Brain microvascular endothelial cell (primary cell): ENCODE measurements around the gene LIPC.

Experiments
- DNase-seq: peaks from one replicate; pipeline ENCODE4 v3.0.0-alpha.2; 2020
- H3K27ac ChIP-seq: fragments of 250-450 bp; sonication (Bioruptor Pico); 2 replicates; pipeline ENCODE4 v1.5.1; 2020; ENCODE audit warnings: mild to moderate bottlenecking, moderate library complexity
- H3K27me3 ChIP-seq: fragments of 250-450 bp; sonication (Bioruptor Pico); replicated peaks from 2 replicates; pipeline ENCODE4 v1.5.1; 2020; ENCODE audit warnings: mild to moderate bottlenecking
- H3K36me3 ChIP-seq: fragments of 250-450 bp; sonication (Bioruptor Pico); replicated peaks from 2 replicates; pipeline ENCODE4 v1.5.1; 2020; ENCODE audit warnings: mild to moderate bottlenecking
- H3K4me3 ChIP-seq: 2 replicates; pipeline ENCODE4 v1.5.1; 2011; ENCODE audit warnings: low read depth, mild to moderate bottlenecking, control low read depth, low read length, moderate library complexity
- CTCF ChIP-seq: IDR thresholded peaks from 2 replicates; pipeline ENCODE4 v1.5.1; 2011; ENCODE audit warnings: low read depth, mild to moderate bottlenecking, moderate library complexity, low read length, control low read depth, inconsistent platforms; ENCODE audit errors: missing control alignments
- in situ Hi-C: cut with HindIII; loops from 2 replicates; pipeline ENCODE4 v1.10.0; 2017; ENCODE audit warnings: low sequenced_read_pairs, low pct_ligation_motif_present

The LIPC gene

GRCh38 chr15:58535894-58536293, 104.1 kb downstream of the LIPC start:
- no peak overlapping the region for H3K27ac ChIP-seq
- TF ChIP-seq CTCF: no peak
- DNase-seq: no peak
- H3K27me3 ChIP-seq: no peaks in the 10 kb centered on the region
- in situ Hi-C loops: no loop called here
- no peak overlapping the region for H3K4me3 ChIP-seq
- no peaks in the 10 kb centered on the region for H3K36me3 ChIP-seq

GRCh38 chr15:58536414-58536813, 104.6 kb downstream of the LIPC start:
- no peak overlapping the region for H3K27ac ChIP-seq
- in situ Hi-C loops: no loop called here
- no peak overlapping the region for H3K4me3 ChIP-seq
- no peaks in the 10 kb centered on the region for H3K27me3 ChIP-seq
- no peak for DNase-seq
- no peak for TF ChIP-seq CTCF
- H3K36me3 ChIP-seq: no peaks in the 10 kb centered on the region

GRCh38 chr15:58537033-58537432, 105.2 kb downstream of the LIPC start:
- Histone ChIP-seq H3K27ac (no peak overlapping the region), H3K27me3 (no peaks in the 10 kb centered on the region), H3K36me3 (no peaks in the 10 kb centered on the region), H3K4me3 (no peak overlapping the region)
- TF ChIP-seq CTCF: no peak
- in situ Hi-C loops: no loop called here
- DNase-seq: no peak

- in situ Hi-C loops: no loop called here
- no peak overlapping the region for H3K27ac ChIP-seq
- H3K36me3 ChIP-seq: no peaks in the 10 kb centered on the region
- DNase-seq: no peak
- TF ChIP-seq CTCF: no peak
- H3K27me3 ChIP-seq: no peaks in the 10 kb centered on the region
- no peak overlapping the region for H3K4me3 ChIP-seq
Observed at GRCh38 chr15:58538225-58538727, 106.5 kb downstream of the LIPC start.

- H3K27ac ChIP-seq: no peak overlapping the region
- H3K4me3 ChIP-seq: no peak overlapping the region
- in situ Hi-C loops: no loop called here
- DNase-seq: no peak
- H3K36me3 ChIP-seq: no peaks in the 10 kb centered on the region
- TF ChIP-seq CTCF: no peak
- no peaks in the 10 kb centered on the region for H3K27me3 ChIP-seq
Observed at GRCh38 chr15:58538901-58539300, 107.1 kb downstream of the LIPC start.

- Histone ChIP-seq H3K27ac (no peak overlapping the region), H3K27me3 (no peaks in the 10 kb centered on the region), H3K36me3 (no peaks in the 10 kb centered on the region), H3K4me3 (no peak overlapping the region)
- no peak for DNase-seq
- no peak for TF ChIP-seq CTCF
- in situ Hi-C loops: no loop called here
Observed at GRCh38 chr15:58539548-58539947, 107.8 kb downstream of the LIPC start.
